GM18909 (cell line): ENCODE data around the gene NT5C1A.

Source experiments
- ATAC-seq: cut with Tn5 transposase; IDR thresholded peaks from one replicate; pipeline ENCODE4 v1.9.1; 2021; ENCODE audit warnings: mild to moderate bottlenecking; ENCODE audit not compliant: unreplicated experiment, poor library complexity

Gene NT5C1A

DNA sequence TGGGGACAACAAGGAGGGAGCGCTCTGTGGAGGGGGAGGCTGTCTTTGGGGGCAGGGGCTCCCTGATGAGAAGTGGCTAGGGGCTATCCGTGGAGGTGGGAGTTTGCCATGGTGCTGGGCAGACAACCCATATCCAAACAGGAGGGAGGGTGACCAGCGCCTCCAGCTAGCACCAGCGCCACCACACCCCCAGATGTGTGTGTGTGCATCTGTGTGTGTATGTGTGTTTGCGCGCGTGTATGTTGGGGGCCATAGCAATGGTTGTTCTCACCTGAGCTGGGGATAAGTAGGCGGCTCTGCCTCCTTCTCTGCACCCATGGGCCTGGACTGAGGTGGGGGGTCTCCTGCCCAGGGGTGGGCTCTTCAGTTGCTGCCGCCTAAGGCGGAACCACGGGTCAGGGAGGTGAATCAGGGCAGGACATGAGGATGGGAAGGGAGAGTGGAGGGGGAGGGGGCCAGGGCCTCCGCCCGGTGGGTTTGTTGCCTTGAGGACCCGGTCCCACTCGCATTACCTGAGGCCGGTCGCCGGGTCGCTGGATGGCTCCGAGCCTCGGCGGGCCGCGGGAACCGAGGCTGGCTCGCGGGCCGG is 19.0 kb upstream of the NT5C1A start:
- ATAC-seq: no peak

GRCh38 chr1:39690225-39690624 is 18.3 kb upstream of the NT5C1A start:
- no peak for ATAC-seq

- no peak for ATAC-seq
Observed at GRCh38 chr1:39689635-39690034, 17.7 kb upstream of the NT5C1A start.

GRCh38 chr1:39689214-39689613 is 17.3 kb upstream of the NT5C1A start:
- ATAC-seq: no peak

DNA sequence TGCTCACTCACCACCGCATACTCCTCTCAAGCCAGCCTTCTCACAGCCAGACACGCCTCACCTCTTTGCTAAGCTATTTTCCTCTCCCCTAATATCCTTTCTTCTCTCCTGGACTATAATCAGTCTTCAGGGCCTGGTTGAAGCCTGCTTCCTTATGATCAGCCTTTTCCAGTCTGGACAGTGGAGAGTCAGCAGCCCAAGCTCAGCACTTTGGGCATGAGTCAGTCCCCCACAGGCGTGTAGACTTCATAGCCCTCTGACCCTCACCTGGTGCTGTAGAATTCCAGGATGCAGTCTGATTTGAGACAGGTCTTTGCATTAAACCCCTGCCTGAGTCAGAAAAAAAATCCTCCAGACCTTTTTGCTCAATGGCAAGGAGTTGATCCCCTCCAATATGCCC is 16.8 kb upstream of the NT5C1A start:
- ATAC-seq: no peak

- ATAC-seq: no peak
Observed at GRCh38 chr1:39687243-39687642, 15.3 kb upstream of the NT5C1A start.

GRCh38 chr1:39685071-39685470 is 13.2 kb upstream of the NT5C1A start:
- ATAC-seq: no peak

- no peak for ATAC-seq
Observed at GRCh38 chr1:39684313-39684664, 12.4 kb upstream of the NT5C1A start.

GRCh38 chr1:39683591-39684312 is 11.8 kb upstream of the NT5C1A start:
- no peak for ATAC-seq

DNA sequence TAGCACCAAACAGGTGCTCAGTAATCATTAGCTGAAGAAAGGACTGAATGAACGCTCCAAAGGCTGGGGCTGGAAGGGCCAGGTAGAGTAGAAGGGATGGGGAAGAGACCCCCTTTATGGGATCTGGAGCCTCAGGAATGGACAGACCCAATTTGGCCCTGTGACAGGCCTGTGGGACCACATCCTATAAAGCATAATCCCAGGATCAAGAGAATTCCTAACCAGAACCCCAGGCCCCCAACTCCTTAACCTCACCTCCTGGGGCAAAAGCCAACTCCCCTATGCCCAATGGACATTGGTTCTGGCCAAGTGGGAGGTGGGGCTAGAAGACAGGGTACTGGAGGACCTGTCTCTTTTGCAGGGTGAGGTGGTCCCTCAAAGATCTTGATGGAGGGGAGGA is 10.1 kb upstream of the NT5C1A start:
- ATAC-seq: no peak

DNA sequence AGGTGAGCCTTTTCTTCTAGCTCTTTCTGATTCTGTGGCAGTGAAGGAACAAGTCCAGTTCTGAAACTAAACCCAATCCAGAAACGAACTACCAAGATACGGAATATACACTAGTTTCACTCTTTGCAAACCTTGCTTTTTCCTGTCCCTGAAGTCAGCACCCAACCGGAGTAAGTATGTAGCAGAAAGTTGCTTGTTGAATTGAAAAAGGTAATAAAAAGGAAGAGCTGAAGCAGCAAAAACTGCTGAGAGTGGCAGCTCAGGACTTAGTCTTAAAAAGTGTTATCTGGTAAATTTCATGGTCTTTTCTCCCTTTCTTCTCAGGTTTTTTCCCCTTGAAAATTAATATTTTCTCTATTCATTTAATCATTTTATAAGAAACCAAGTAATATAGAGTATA is 9.4 kb upstream of the NT5C1A start:
- no peak for ATAC-seq

- ATAC-seq: no peak
Observed at GRCh38 chr1:39680751-39681150, 8.8 kb upstream of the NT5C1A start.

DNA sequence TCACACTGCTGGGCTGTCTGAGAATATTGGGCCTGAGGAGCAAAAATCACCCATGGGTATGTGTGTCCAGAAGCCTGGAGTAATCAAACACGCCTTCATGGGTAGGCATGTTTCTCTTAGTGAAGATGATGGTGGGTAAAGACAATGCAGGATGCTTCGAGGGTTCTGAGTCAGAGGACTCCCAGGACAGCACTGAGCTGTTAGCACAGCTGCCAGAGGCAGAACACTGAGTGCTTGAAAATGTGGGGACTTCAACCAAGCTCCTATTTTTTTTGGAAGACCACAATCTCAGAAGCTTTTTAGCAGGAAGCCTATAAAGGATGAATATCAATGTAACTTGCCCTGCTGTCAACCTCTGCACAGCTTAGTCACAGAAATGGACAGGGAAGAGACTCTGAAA is 7.9 kb upstream of the NT5C1A start:
- no peak for ATAC-seq

DNA sequence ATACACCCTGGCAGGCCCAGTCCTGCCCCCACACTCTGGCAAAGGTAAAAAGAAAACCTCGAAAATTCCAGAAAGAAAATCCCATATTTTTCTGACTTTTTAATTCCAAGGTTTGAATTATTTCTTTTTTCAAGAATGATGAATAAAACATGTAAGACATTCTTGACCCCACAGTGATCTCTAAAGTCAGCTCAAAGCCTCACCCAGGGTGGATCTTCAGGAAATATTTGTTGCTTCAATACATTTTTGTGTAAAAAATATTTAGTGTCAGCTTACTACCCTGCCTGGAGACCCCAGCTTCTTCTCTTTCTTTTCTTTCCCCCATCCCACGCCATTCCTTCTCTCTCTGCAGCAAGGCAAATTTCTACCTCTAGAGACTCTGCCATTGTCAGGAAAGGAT is 7.0 kb upstream of the NT5C1A start:
- ATAC-seq: no peak

- ATAC-seq: no peak
Observed at GRCh38 chr1:39677645-39678044, 5.7 kb upstream of the NT5C1A start.

- ATAC-seq: no peak
Observed at GRCh38 chr1:39676948-39677548, 5.1 kb upstream of the NT5C1A start.

DNA sequence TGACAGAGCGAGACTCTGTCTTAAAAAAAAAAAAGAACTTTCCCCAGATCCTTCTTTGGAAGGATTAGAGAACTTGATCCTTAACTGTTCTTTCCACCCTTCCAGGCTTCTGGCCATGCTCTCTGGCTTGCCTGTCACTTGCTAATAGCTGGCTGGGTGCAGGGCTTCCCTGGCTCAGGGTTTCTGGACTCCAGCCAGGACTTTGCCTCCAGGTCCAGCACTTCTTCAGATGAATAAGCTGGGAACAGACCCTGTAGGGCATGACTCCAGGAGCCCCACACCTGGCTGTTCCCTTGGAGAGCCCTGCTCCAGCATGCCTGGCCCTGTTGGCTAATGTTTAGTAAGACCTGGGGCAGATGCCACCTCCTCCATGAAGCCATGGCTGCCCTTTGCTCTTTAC is 3.3 kb upstream of the NT5C1A start:
- no peak for ATAC-seq

- ATAC-seq: no peak
Observed at GRCh38 chr1:39673215-39673614, 1.3 kb upstream of the NT5C1A start.

- ATAC-seq: no peak
Observed at GRCh38 chr1:39672551-39672947, 642 bp upstream of the NT5C1A start.

- no peak for ATAC-seq
Observed at GRCh38 chr1:39671433-39671792, 494 bp downstream of the NT5C1A start.

- ATAC-seq: no peak
Observed at GRCh38 chr1:39670689-39671088, 1.2 kb downstream of the NT5C1A start.

- no peak for ATAC-seq
Observed at GRCh38 chr1:39668894-39669293, 3.0 kb downstream of the NT5C1A start.
